GM19193 (cell line): ENCODE measurements around the gene NOXO1.

Experiments used
- POLR2A ChIP-seq: IDR thresholded peaks from 4 replicates; pipeline ENCODE4 v1.6.1; 2011; ENCODE audit not compliant: insufficient read depth, insufficient read length; ENCODE audit errors: extremely low read depth

Gene NOXO1

GRCh38 chr16:1979271-1980029 is 1.8 kb downstream of the NOXO1 start:
- TF ChIP-seq POLR2A = no peak

- TF ChIP-seq POLR2A = no peak
Measured at GRCh38 chr16:1978476-1979120, 2.7 kb downstream of the NOXO1 start.

- TF ChIP-seq POLR2A = no peak
Measured at GRCh38 chr16:1977875-1978268, 3.4 kb downstream of the NOXO1 start.

- TF ChIP-seq POLR2A = no peak
Measured at GRCh38 chr16:1976951-1977874, 4.1 kb downstream of the NOXO1 start.

GRCh38 chr16:1976216-1976520 is 5.1 kb downstream of the NOXO1 start:
- no peak for TF ChIP-seq POLR2A

GRCh38 chr16:1975432-1976215 is 5.6 kb downstream of the NOXO1 start:
- TF ChIP-seq POLR2A = no peak

GRCh38 chr16:1974157-1975070 is 6.9 kb downstream of the NOXO1 start:
- no peak for TF ChIP-seq POLR2A

GRCh38 chr16:1973461-1974156 is 7.7 kb downstream of the NOXO1 start:
- TF ChIP-seq POLR2A = no peak

GRCh38 chr16:1972490-1972877 is 8.8 kb downstream of the NOXO1 start:
- TF ChIP-seq POLR2A = no peak

GRCh38 chr16:1971796-1972489 is 9.3 kb downstream of the NOXO1 start, which contains the start of gene TBL3:
TBL3 (plus strand) TSS chr16:1972053; CDS start chr16:1972165, 112 bp downstream.
- TF ChIP-seq POLR2A = peak; percentile 96

- TF ChIP-seq POLR2A = no peak
Measured at GRCh38 chr16:1968146-1968953, 12.9 kb downstream of the NOXO1 start.

- no peak for TF ChIP-seq POLR2A
Measured at GRCh38 chr16:1966460-1966859, 14.8 kb downstream of the NOXO1 start, which contains the start of gene RNF151. RNF151 (plus strand) TSS chr16:1966856; CDS start chr16:1966882, 26 bp downstream.
